Measurements from ENCODE around the gene AP4B1. TPM values are rescaled to one million over a fixed set of nuclear protein-coding genes. Genes with fewer than 3 reads are reported as not detected.

AP4B1 gene
- total RNA-seq, 1 experiment from 2014 or later = 11.1 TPM

- H3K4me3 ChIP-seq (replicated peaks in 1 of 2; ENCODE audit: low read depth in 1 of 2, low read length in 2 of 2) = no peak overlapping the region
- H2AFZ ChIP-seq (ENCODE audit: low read depth, low read length, poor library complexity, severe bottlenecking) = no peak overlapping the region
- TF ChIP-seq ZFX (IDR thresholded peaks at IDR 0.05) (no peak), SP1 (IDR thresholded peaks at IDR 0.05; ENCODE audit: low read depth) (no peak), SRF (IDR thresholded peaks at IDR 0.05; ENCODE audit: low read depth) (no peak)
- no peak overlapping the region for H3K27ac ChIP-seq (ENCODE audit: low read depth, low read length)
- peaks cover 2 to 3% of the 10 kb centered on the region in 2 experiments; a peak in 1 of 4 replicates for H3K4me1 ChIP-seq (ENCODE audit: control insufficient read depth in 1 of 2, insufficient read depth in 2 of 2, low read length in 2 of 2)
- no peaks in the 10 kb centered on the region for H3K9me3 ChIP-seq (ENCODE audit: control insufficient read depth in 1 of 2, insufficient read depth in 1 of 2, low read depth in 1 of 2, low read length in 2 of 2)
- no peaks in the 10 kb centered on the region for H3K27me3 ChIP-seq (ENCODE audit: insufficient read depth, low read length)
- BruUV-seq (replicated peaks) = no TSS peak
- intact Hi-C loops (cut with micrococcal nuclease) = no loop called here
- ChIA-PET POLR2A (no interaction called here), RAD21 (ENCODE audit: low non-redundant PET in 1 of 2, low total read pairs in 2 of 2, uncharacterized antibody in 2 of 2, unreplicated experiment in 2 of 2) (no interaction called here), CTCF (no interaction called here)
- H3K4me2 ChIP-seq (ENCODE audit: low read length) = no peak overlapping the region
- peaks cover 52% of the 10 kb centered on the region for H3K79me2 ChIP-seq (ENCODE audit: insufficient read depth, low read length)
- no peaks in the 10 kb centered on the region for H4K20me1 ChIP-seq (ENCODE audit: insufficient read depth)
- ATAC-seq = no peak
- DNase-seq (ENCODE audit: low read depth, low spot score) = no peak
- H3K9ac ChIP-seq (ENCODE audit: low read length) = no peak overlapping the region
- no peaks in the 10 kb centered on the region for H3K9me2 ChIP-seq (ENCODE audit: insufficient read depth)
- peaks cover 10 to 11% of the 10 kb centered on the region in 2 experiments; a peak in 3 of 4 replicates for H3K36me3 ChIP-seq (ENCODE audit: control insufficient read depth in 1 of 2, insufficient read depth in 2 of 2, low read length in 2 of 2)
These were observed 40.7 kb upstream of the AP4B1 start for GRCh38 chr1:113945329-113945728.

- TF ChIP-seq REST (IDR thresholded peaks at IDR 0.05; ENCODE audit: low read depth) (no peak), ELF1 (IDR thresholded peaks at IDR 0.05; ENCODE audit: borderline replicate concordance, low read depth) (no peak), FOSL1 (IDR thresholded peaks at IDR 0.05; ENCODE audit: low read depth) (no peak), ATF3 (IDR thresholded peaks at IDR 0.05) (no peak), CEBPB (IDR thresholded peaks at IDR 0.05; ENCODE audit: low read depth) (no peak), SRF (IDR thresholded peaks at IDR 0.05; ENCODE audit: low read depth) (no peak), SP1 (IDR thresholded peaks at IDR 0.05; ENCODE audit: low read depth) (no peak), ZNF274 (IDR thresholded peaks at IDR 0.05; ENCODE audit: low read depth, low read length) (no peak), ZFX (IDR thresholded peaks at IDR 0.05) (no peak), EZH2phosphoT487 (IDR thresholded peaks at IDR 0.05; ENCODE audit: borderline replicate concordance) (no peak), JUND (IDR thresholded peaks at IDR 0.05) (no peak), CTCF (IDR thresholded peaks at IDR 0.05 in 2 of 3, conservative IDR thresholded peaks at IDR 0.05 in 1 of 3; ENCODE audit: borderline replicate concordance in 1 of 3, insufficient read depth in 1 of 3, low read depth in 2 of 3, low read length in 2 of 3) (no peak), TCF7L2 (IDR thresholded peaks at IDR 0.05; ENCODE audit: borderline replicate concordance, extremely low read depth, insufficient read depth, insufficient read length) (no peak)
- no peak for ATAC-seq
- H3K4me3 ChIP-seq (replicated peaks in 1 of 2; ENCODE audit: low read depth in 1 of 2, low read length in 2 of 2) = no peak overlapping the region
- peaks cover 55% of the 10 kb centered on the region for H3K79me2 ChIP-seq (ENCODE audit: insufficient read depth, low read length)
- H3K4me1 ChIP-seq (ENCODE audit: control insufficient read depth in 1 of 2, insufficient read depth in 2 of 2, low read length in 2 of 2) = no peaks in the 10 kb centered on the region
- H3K4me2 ChIP-seq (ENCODE audit: low read length) = no peak overlapping the region
- H3K36me3 ChIP-seq (ENCODE audit: control insufficient read depth in 1 of 2, insufficient read depth in 2 of 2, low read length in 2 of 2) = peaks cover 10 to 11% of the 10 kb centered on the region in 2 experiments; a peak in 3 of 4 replicates
- H2AFZ ChIP-seq (ENCODE audit: low read depth, low read length, poor library complexity, severe bottlenecking) = no peak overlapping the region
- H3K9ac ChIP-seq (ENCODE audit: low read length) = no peak overlapping the region
- no peak for DNase-seq (ENCODE audit: low read depth, low spot score)
- H3K27me3 ChIP-seq (ENCODE audit: insufficient read depth, low read length) = no peaks in the 10 kb centered on the region
- intact Hi-C loops (cut with micrococcal nuclease) = no loop called here
- no peak overlapping the region for H3K27ac ChIP-seq (ENCODE audit: low read depth, low read length)
- no TSS peak for BruUV-seq (replicated peaks)
- no peaks in the 10 kb centered on the region for H3K9me2 ChIP-seq (ENCODE audit: insufficient read depth)
- H4K20me1 ChIP-seq (ENCODE audit: insufficient read depth) = no peaks in the 10 kb centered on the region
- ChIA-PET POLR2A (no interaction called here), RAD21 (ENCODE audit: low non-redundant PET in 1 of 2, low total read pairs in 2 of 2, uncharacterized antibody in 2 of 2, unreplicated experiment in 2 of 2) (no interaction called here), CTCF (interaction anchor here (1.2 kb wide), 1 partner anchor 11 kb away, joined by 3 read pairs; no protein-coding TSS in a partner anchor)
- H3K9me3 ChIP-seq (ENCODE audit: control insufficient read depth in 1 of 2, insufficient read depth in 1 of 2, low read depth in 1 of 2, low read length in 2 of 2) = no peaks in the 10 kb centered on the region
These were observed 38.6 kb upstream of the AP4B1 start for GRCh38 chr1:113943028-113943811.
